GM18511 (cell line): ENCODE data around the gene CIPC.

Experiments
- ATAC-seq: cut with Tn5 transposase; IDR thresholded peaks from one replicate; pipeline ENCODE4 v1.9.1; 2021; ENCODE audit warnings: mild to moderate bottlenecking, moderate library complexity; ENCODE audit not compliant: unreplicated experiment

Gene CIPC

DNA sequence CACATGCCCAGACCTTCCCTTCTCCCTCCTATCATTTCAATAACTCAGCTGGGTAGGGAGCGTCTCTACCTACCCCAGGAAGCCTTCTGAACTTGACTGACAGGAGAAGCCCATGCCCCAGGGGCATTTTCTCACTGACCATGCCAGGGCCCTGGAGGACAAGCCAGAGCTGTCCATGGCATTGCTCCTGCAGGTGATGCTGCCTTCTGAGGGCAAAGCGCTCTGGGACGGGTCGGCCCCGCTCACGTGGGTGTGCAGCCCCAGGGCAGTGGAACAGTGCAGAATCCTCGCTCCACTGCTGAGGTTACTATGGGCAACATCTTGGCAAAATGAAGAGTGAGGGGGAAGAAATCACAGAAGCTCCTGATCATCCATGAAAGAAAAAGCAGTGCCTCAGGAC, 28.5 kb upstream of the CIPC start:
- ATAC-seq: no peak

DNA sequence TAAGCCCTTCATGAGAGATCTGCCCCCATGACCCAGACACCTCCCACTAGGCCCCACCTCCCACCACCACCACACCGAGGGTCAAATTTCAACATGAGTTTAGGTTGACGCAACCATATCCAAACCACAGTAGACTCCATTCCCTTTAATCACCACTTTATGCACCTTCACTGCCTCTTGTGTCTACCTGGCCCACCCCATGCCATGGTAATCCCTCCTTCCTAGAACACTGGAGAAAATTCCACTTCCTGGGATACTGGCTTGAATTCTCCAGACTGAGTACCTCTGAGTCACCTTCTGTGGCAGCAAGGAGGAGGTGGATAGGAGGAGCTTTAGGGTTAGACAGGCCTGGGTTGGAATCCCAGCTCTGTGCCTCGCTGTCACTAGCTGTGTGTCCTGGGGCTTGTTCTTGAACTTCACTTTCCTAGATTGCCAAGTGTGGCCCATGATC, 26.1 kb upstream of the CIPC start:
- no peak for ATAC-seq

DNA sequence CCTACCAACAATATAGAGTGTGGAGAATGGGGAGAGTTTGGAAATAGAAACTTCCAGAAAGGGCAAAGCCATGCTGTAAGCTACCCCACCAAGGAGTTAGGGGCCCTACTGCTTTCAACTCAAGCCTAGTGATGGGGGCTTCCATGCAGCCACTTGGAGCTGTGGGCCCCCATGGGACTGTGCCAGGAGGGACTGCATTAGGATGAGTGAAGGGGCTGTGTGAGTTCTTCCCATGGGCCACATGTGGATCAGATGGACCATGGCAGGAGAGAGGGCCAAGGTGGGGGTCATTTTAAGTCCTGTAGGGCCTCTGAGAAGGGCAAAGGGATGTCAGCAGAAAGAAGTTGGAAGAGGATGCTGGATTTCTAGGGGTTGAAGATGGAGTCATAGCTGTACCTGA, 23.1 kb upstream of the CIPC start:
- no peak for ATAC-seq

DNA sequence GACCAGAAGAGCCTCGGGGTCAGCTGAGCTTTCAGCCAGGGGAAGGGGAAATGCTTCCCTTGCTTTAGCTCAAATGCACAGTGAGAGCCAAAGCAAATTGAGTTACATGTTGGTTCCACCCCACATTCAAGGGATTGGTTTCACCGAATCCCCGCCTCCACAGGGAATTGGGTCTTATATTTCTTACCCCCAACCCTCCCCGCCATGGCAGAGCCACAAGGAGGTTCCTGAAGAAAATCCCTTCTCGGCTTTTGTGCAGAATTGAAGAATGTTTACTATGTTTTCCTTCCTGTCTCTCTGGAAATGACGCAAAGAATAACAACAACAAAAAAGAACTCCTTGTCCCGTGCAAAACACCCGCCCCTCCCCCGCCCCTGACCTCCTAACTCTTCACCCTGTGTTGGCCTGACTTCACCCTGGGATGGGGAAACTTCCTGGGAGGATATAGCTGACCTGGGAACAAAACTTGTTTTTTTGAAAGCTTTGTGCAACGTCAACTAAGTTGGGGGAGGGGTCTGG, 21.9 kb upstream of the CIPC start:
- ATAC-seq: no peak

DNA sequence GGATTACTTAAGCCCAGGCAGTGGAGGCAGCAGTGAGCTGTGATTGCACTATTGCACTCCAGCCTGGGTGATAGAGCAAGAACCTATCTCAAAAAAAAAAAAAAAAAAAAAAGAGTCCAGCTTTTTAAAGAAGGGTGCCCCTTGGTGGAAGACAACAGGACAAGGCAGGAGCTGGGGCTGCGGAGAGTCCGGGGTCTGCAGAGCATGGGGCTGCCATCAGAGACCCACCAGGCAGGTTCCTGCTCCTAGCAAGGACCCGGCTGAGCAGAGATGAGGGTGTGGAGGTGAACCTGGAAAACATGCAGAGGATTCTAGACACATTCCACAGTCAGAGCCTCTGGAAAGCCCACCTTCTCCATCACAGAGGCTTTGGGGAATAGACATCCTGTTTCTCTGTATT, 21.0 kb upstream of the CIPC start:
- ATAC-seq: no peak

DNA sequence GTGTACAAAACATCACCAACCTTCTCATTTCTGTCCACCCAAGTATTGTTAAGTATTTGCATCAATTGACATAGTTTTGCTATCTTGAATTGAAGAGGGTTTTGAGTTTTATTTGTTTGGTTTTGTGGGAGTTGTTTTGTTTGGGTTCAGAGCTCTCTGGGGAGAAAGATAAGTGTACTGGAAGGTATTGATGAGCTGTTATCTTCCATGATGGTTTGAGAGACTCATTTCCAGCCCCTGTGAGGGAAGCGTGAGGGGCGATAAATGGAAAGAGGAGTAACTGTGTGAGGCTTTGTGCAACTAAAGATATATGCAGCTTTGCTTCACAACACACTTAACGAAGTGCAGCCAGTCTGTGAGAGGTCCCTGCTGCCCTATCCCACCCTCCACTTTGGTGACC, 15.7 kb upstream of the CIPC start:
- no peak for ATAC-seq

DNA sequence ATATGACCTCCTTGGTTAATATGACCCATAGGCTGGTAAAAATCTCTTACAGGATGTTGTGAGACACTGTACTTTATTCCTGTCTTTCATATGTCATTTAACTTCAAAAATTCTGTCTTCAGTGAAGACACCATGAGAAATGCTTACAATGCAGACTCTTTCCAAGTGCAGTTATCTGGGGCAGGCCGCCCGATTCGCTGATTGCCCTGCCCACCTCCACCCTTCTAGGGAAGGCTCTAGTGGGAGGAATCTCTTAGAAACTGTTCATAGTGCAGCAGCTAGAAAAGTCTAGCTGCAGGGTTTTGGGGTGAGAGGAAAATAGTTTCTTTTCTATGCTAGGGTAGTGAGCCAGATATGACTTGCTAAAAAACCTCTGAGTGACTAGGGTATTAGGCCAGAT, 15.0 kb upstream of the CIPC start:
- ATAC-seq: no peak

DNA sequence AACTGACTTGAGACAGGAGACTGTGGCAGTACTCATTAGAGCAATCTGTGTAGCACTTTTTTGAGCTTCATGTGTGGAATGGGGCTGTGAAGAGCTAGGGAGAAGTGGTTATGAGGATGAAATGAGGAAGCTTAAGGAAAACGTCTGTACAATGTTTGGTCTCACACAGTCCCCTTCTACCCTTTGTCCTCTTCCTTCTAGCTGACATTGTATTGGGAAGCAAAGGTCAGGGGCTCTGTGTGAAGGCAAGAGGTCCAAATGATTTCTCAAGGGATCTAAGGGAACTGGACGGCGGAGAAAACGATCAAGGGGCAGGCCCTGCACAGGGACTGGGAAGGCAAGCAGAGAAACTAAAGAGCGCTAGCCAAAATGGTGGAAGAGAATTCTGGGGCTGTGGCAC, 13.1 kb upstream of the CIPC start:
- no peak for ATAC-seq

DNA sequence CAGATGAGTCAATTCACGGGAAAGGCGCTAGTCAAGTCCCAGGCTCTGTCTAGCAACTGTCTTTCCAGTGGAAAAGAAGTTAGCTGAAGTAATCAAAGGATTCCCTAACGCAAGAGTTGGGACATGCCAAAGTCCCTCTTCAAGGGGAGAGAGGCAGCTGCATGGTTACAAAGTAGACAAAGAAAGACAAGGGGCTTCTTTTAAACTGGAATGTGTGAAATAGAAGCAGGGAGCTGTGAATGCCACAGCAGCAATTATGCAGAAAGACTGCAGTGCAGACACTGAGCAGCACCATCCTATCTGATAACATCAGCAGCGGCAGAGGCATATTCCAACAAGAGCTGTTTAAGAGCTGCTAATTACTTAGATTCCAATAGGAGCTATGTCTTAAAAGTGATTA, 12.5 kb upstream of the CIPC start:
- no peak for ATAC-seq

DNA sequence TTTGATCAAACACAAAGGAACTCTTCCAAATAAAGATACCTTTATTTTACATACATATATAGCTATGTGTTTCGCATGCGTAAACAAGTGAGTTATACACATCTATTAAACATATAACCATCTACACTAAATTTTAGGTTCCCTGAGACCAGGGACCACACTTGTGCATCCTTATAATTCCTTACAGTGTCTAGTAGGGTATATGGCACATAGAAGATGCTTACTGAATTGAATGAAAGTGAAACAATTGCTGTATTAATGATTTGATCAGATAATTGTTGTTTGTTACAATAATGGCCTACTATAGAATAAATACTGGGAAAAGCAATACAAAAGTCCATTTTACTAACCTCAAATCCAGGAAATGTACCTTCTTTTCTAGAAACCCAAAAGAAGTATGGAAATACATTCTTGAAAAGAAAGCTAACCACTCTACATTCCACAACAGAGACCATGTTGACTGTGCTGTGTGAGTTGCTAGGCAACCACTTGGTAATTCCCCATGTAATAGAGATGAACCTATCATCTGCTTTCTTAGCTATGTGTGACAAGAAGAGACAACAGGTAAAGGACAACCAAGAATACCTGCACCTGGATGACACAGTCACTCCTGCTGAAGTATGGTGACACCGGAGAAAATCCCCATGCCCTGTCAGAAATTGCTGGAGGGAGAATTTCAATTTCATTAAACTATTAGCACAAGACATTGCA, 11.9 kb upstream of the CIPC start:
- no peak for ATAC-seq

DNA sequence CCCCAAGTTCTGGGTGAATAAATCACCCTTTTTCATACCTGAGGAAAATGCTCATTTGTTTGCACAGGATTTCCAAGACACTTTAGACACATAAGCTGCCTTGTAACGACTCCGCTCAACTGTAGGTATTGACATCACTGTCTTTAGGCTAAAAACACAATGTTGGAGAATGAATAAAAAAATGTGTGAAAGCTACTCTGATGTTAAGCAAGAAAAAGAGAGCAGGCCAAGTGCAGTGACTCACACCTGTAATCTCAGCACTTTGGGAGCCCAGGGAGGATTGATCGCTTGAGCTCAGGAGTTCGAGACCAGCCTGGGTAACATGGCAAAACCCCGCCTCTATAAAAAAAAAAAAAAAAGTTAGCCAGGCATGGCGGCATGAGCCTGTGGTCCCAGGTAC, 11.1 kb upstream of the CIPC start:
- ATAC-seq: no peak

DNA sequence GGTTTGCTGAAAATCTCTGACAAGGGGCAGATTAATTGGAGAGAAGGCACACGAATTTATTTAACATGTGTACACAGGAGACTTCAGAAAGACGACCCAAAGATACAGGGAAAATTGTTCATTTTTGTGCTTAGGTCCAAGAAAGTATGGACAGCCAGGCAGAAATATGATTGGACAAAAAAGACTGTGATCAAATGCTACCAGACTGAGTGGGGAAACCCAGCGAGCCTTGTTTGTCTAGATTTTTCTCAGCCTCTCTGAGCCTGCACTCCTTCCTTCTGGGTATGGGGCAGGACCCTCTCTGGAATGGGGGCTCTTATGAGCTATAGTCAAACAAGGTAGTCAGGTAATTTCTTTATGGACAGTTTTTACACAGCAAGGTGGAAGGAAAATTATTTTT, 10.4 kb upstream of the CIPC start:
- no peak for ATAC-seq

DNA sequence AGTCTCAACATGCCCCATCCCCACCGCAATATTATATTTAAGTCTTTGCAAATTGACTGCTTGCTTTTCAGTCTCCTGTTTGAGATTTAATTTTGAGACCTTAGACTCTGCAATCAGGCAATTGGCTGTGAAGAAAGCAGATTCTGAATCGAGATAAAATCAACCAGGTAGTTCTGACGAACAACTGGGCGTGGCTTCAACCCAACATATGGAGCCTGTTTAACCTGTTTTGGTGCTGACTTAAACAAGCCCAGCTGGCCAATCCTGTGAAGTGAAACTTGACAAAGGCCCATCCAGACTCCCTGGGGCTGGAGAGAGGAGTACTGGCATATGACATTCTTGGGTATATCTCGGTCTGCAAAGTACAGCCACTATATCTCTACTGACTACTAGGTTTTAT, 9.8 kb upstream of the CIPC start:
- ATAC-seq: no peak

DNA sequence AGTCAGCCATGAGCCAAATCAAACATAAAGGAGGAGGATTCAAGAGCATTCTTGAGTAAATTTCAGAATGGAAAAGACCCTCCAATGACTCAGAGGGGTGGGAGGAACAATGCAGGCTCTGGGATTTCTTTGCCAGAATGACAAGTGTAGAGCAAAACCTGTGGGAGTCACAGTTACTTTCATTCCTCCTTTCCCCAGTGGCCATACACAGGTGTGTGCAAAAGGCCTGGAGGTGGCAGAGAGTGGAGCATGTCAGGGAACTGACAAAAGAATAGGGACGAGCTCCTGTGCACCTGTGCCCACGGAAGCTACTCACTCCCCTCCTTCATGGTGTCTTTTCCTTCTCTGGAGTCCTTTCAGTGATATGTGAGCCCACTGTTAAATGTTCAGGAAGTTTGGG, 9.4 kb upstream of the CIPC start:
- no peak for ATAC-seq

DNA sequence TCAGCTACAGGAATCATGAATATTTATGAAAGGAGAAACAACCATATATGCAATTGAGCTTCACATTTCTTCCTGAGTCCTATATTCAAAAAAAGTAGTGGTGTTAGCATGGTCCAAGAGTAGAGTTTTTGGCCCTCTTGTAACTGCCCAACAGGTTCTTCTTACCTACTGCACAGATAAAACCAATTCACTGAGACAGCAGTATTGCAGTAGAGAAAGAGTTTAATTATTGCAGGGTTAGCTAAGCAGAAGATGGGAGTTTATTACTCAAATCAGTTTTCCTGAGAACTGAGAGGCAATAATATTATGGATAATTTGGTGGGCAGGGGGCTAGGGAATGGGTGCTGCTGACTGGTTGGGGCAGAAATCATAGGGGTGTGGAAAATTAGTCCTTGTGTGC, 6.5 kb upstream of the CIPC start:
- no peak for ATAC-seq

DNA sequence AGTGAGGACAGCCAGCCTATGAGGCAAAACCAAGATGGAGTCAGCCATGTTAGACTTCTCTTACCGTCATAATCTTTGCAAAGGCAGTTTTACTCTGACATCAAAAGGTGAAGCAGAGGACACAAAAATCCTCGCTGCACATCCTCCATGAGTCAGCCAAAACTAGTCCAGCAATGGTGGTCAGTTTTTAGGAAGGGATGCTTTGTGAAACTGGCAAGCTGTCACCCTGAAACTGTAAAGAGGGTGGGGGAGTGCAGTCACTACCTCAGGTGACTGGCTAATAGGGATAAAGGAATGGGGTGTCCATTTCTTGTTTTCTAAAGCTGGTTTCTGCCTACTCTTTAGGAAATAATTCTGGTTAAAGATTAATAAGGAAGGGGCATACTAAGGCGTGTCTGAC, 5.4 kb upstream of the CIPC start:
- ATAC-seq: no peak

DNA sequence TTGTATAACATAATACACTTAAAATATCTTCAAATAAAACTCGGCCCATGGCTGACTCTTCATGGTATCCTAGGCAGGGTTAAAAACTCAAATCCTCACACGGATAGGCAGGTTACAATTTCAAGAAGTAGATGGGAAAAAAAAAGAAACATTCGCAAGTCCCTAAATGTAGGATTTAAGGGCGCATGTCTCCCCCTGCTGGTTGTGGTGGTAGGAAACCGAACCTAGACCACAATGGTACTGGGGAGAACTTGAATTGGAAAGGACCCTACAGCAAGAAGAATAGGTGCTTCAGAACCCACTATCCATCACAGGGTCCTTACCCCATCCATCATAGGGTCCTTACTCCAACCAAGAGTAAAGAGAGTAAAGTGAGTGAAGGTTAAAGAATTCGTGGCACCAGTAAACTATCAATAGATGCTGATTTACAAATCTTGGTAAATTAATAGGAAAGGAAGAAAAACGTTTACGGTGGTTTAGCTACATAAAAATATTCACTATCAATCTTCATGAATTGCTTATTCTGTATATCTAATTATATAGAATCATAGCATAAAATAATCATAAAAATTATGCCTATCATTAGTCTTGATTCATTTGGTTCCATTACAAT, 3.3 kb upstream of the CIPC start:
- ATAC-seq: no peak

DNA sequence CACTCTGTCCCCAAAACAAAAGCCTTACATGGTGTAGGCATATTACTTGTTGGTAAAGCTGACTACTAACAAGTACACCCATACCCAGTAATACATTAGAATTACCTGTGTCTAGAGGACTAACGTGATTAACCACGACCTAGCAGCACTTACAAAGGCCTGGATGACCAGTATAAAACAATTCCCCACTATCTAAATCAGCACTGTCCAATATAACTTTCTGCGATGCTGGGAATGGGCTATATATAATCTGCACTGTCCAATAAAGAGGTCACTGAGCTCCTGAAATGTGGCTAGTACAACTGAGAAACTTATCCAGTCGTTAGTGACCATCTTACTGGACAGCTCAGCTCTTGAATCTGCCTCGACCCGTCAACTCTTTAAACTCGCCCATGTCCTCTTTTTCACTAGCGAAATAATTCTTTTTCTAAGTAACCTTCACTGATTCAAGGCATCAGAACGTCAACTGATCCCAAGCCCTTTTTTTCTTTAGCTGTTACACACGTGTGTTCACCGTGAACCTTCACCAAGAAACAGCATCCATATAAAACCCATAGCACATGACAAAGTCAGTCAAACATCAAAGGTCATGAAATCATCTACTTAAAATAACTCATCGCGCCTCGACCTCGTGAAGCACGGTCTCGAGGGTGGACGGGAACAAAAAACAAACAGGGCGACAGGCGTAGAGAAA, 905 bp upstream of the CIPC start:
- no peak for ATAC-seq

DNA sequence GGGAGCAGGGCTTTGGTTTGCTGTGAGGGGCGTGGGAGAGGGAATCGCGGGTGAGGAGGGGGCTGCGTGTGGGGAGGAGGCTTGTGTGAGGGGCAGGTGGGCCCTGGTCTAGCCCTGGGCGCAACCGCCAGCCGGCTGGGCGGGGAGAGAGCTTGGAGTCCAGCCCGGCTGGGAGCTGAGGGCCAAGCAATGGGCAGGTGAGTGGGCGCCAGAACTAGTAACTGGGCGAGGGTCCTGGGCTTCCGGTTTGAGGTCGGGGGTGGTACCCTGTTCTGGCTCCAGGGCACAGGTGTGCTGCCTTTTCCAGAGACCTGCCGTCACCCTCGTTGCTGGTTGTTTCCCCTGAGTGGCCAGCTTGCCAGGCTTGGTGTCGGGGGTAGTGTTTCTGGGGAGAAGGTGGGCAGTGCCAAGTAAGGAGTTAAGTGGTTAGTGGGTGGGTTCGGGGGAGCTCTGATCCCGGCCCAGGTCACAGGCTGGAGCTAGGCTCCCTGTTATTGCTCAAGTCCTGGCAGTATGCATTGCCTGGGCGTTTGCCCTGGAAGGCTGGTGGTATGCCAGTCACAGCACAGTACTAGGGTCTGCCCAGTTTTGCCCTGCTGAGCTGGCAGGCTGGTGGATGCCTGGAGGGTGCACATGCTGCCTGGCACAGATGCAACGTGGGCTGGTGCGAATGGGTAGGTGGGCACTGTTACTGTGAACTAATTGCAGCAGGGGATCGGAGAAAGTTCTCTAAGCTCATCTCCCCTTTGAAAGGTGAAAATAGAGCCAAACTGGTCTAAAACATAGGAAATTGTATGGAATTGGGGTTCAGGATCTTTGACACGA, 683 bp downstream of the CIPC start:
- no peak for ATAC-seq

DNA sequence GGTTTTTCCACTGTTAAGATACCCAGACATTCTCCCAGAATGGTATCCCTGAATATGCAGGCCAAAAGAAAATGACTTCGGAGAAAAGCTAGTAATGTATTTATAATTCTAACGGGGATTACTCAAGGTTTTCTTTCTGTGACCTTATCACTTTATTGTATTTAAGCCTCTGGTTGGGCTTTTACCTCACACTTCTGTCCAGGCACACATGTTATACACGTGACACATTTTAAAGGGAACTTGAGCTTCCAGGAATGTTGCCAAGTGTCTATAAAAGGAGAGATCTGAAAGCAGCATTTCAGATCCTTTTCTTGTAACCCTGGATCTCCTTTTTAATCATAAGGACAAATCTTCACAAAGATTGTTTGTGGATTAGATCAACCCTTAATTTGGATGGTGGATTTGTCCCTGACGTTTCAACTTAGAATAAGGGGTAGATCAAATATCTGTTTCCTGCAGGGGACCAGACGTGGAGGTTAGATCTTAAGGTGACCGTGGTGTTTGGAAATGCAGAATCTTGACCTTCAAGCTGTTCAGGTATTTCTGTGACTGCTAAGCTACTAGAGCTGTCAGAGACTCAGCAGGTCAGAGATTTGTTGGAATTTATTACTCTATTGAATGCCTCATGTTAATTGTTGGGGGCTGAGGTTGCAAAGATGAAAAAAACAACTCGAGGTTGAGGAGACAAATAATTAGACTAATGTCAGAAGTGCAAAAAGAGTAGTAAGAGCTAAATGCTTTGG, 1.5 kb downstream of the CIPC start:
- ATAC-seq: no peak

DNA sequence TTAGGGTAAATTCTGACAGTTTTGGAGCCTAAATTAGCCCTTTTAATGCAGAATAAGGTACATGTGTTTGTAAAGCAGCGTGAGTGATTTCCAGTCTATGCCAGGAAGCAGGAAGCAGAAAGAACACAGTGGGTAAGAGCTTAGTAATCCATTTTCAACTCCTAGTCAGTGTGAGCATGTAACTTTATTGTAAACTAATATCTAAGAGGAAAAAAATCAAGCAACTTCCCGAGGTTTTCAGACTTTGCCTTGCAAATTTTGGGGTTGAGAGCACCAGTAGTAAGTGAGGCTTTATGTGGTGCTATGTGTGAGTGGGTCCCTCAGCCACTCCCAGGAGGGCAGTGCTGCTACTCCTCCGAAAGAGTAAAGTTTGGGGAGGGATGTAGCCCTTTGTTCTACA, 2.9 kb downstream of the CIPC start:
- ATAC-seq: no peak
